GM21360 (cell line): ENCODE results near the gene DPCD.
"Not testable (repeated sequence)": the region's sequence is repeated elsewhere in the genome, so short reads cannot be mapped to it uniquely, and the experiment has no call there.

Experiments
- ATAC-seq: cut with Tn5 transposase; IDR thresholded peaks from one replicate; pipeline ENCODE4 v1.9.1; 2021; ENCODE audit warnings: mild to moderate bottlenecking, moderate library complexity; ENCODE audit not compliant: unreplicated experiment

DPCD gene

DNA sequence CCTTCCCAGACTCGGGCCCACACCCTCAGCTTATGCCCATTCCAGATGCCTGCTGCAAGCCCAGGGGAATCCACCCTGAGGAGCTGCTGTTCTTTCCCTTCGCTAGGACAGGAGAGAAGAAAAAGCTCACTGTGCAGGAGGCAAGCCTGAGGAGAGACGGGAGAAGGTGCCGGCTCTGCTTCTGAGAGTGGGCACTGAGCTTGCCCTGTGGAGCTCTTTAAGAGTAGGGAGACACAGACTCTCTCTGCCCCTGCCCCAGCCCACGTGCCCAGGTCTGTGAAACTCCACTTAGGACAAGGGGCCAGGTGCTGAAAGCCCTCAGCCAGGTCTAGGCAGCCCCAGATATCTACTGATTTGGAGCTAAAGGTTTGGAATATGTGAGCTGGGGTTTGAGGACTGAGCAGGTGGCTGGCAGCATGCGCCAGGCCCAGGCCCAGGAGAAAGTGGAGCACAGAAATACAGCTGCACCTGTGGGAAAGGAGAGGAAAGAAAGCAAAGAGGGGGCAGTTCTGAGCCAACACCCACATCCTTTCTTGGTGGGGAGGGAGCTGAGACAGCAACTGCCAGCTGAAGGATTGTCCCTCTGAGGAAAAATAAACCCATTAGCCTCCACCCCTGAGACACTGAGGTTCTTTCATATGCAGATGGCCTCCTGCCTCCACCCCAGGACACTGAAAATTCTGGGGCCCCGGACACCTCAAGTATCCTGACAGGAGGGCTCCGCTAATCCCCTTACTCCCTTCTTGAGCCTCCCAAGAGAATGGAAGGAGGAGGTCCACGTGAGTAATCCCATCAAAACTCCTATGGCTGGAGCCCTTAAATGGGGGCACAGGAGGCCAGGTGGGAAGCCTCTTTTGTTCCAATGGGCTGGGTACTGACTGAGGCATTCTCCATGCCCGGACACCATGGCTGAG lies 7.4 kb upstream of the DPCD start:
- ATAC-seq, result no peak

DNA sequence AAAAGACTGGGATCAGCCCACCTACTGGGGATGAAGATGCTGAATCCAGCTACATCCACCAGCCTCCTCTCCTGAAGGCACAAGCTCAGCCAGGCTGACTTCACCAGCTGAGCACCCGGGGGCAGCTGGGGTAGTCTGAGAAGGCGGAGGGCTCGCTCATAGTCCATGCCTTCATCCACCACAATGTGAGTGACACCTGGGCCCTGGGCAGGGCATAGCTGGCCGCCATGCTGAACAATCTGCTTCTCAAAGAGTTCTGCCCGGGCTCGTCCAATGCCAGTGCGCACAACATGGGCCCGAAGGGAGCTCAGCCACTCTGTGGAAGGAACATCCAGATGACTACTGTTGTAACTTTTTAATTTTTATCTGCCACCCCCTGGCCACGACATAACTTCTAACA lies 2.3 kb upstream of the DPCD start:
- no peak for ATAC-seq

- ATAC-seq, result no peak
Measured at GRCh38 chr10:101588879-101589278, 758 bp downstream of the DPCD start.

DNA sequence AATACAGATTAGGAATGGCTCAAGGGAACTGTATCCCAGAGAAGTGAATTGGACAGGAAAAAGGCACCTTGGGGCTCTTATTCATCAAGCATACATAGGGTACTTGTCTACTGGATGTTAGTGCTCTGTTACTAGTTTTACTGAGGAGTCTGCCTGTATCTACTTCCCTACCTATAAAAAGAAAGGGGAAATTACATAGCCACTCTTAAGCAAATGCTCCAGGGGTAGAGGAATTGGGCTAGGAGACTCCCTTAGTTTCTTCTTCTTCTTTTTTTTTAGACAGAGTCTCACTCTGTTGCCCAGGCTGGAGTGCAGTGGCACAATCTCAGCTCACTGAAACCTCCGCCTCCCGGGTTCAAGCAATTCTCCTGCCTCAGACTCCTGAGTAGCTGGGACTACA lies 5.2 kb downstream of the DPCD start:
- not testable (repeated sequence) for ATAC-seq

DNA sequence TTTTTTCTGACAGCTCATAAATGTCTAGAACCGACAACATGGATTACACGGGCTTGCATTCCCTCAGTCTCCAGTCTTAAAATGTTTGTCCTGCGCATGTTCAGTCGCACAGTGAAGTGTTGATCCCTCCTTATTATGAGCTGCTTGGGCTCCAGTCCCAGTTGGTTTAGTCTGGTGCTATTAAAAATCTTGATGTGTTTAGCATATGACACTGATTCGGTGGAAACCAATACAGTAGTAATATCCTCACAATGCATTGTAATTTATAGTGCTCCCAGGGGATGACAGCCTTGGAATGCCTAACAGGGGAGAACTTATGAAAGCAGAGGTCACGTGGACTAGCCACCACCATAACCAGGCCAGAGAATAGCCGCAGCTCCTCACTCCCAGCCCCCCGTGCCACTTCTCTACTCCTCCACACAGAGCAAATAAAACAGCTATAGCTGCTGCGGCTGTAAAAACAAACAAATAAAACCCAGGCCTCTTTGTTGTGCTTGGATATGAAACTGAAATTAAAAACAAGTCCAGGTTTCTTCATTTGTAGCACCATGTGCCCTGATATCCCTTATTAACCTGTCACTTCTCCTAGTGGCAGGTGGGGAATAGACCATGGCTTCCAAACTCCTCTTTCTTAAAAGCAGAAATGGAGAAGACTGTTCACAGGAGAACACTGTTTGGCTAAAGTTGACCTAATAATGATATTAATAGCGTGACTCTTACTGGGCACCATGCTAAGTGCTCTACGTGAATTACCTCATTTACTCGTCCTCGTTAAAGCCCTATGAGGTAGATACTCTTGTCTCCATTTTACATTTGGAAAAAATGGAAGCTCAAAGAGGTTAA lies 7.7 kb downstream of the DPCD start:
- no peak for ATAC-seq

DNA sequence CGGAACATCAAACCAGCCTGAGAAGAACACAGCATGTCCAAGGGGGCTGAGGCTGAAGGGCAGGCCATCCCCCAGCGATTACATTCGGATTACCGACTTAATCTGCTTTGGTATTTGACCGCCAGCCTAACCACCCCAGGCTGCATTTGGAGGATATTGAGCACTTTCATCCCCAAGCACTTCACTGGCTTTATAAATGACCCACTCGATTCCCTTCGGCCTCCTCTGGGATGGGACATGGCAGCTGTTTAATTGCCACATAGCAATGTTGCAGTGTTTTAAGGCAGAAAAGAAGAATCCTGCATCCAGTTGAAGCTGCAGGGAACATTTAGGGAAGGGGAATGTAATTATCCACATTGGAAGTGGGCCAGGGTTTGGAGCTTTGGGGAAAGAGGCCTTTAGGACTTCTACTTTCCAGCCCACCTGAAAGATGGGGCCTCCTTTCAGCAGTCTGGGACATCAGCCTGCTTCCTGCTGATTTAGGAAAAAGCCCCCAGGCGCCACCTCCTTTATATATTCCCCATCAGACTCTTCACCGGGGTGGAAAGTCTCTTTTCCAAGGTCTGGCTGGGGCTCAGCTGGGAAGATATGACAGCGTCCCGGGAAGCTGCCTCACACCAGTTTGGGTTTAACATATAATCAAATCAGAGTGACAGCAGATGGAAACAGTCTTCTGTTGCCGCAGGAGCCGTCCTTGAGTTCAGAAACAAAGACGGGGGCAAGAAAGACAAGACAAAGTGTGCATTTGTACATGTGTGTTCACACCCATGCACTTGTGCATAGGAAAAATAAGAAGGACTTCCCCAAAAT lies 9.2 kb downstream of the DPCD start:
- no peak for ATAC-seq

DNA sequence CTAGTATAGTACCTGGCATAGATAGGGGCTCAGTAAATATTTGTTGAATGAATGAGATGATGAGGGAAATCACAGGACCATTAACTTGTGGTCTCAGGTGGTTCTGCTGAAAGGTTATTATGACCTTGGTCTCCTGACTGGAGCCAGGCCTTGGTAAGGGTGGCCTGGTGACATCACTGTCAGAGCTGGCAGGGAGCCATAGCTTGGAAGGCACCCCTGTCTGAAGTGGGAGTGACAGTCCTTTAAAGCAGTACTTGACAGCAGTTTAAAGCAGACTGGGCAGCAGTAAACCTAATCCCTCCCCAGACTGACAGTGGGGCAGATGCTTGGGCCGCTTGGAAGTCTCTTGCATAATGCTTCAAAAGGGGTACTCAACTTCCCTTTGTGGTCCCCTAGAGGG lies 13.4 kb downstream of the DPCD start:
- ATAC-seq, result no peak

DNA sequence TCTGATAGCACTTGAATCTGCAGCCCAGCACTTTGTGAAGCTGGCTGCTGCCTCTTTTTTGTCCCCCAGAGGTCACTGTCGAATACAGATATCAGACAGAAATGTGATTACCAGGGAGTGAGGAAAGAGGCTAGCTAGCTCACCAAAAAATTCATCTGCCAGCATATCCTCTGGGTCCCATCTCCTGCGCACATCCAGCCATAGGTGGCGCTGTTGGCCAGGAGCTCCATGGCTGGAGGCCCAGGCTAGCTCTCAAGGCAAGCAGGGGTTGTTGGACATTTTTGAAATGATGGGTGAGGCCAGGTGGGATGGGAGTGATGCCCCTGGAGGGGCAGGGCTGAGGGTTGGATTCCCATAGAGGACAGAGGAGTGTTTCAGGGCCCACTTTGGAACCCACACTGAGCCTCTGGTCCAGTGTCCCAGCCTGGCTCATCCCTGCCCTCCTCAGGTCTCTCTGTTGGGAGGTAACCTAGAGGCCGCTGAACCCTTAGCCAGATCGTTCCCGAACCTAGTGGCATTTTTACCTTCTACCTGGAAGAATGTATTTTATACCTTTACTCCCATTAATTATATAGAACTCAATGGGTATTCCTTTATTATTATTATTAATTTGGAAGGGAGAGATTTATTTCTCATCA lies 14.8 kb downstream of the DPCD start:
- peak; percentile 70 for ATAC-seq

DNA sequence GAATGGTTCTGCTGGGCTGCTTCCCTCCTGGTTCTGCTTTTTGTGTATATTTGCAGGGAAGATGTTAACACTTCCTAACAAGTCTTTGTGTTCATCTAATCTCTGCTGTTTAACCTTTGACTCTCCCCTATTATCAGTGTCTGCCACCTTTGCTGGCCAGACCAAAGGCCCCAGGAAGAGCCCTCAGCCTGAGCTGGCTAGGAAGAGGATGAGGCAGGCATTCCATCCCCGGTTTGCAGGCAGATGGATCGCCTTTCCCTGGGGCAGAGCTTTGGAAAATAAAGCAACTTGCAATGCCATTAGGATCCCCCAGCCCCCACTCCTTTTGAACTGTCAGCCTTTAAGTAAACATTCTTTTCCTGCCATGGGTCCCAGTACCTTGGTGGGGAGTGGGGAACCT lies 19.0 kb downstream of the DPCD start:
- ATAC-seq, result no peak

DNA sequence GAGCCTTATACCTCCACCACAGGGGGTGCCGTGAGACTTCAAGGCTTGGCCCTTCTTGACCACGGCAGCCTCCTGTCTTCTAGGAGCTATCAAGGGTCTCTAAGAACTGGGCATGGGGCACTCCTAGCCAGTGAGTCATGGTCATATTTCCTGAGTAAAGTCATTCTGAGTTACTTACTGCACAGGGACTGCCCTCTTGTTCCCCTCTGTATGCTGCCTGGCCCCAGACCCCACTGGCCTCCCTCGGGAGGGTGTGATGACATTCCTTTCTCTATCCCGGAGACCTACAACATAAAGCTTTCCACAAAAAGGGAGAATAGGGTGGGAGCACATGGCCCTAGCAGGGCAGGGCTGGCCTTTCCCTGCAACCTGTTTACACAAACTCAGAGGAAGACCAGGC lies 21.4 kb downstream of the DPCD start:
- no peak for ATAC-seq

- no peak for ATAC-seq
Measured at GRCh38 chr10:101611096-101611905, 23.2 kb downstream of the DPCD start.

DNA sequence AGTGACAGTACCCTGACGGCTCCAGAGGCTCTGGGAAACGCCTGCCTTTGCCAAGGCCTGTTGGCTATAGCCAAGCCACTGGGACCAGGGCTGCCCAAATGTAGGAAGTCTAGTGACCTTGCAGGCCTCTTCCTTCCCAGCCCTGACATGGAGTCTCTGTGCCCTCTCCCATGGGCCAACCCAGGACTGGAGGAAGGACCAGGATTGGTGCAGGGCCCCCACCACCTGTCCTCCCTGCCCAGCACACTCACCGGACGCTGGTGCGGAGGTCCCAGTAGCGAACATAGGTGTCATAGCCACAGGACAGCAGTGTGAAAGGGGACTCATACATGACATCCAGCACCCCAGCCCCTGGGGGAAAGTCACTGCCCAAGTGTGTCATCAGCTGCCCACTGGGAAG lies 24.0 kb downstream of the DPCD start:
- ATAC-seq, result no peak

DNA sequence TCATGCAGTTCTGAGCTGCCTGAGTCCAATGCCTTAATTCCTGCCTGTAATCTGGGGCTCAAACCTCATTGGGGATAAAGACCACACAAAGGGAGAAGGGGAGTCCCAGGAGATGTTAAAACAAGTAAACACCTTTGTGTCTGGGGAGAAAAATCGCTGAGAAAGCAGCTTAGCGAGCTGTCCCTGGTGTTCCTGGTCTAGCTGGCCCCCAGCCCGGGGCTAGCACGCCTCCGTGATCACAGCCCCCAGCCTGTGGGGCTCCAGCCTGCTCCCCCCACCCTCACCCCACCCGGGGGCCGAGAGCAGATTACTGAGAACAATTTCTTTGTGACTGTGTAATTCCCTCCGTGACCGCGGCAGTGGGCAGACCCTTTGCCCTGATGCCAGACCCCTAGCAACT lies 24.8 kb downstream of the DPCD start:
- ATAC-seq, result no peak

- no peak for ATAC-seq
Measured at GRCh38 chr10:101613646-101614045, 25.5 kb downstream of the DPCD start.

GRCh38 chr10:101614663-101615524 lies 26.8 kb downstream of the DPCD start:
- ATAC-seq, result no peak

GRCh38 chr10:101615525-101616116 lies 27.5 kb downstream of the DPCD start:
- no peak for ATAC-seq

- no peak for ATAC-seq
Measured at GRCh38 chr10:101616415-101617101, 28.4 kb downstream of the DPCD start.
